ES-I3 (cell line): ENCODE results near the gene GUCA2A.

Experiments
- H3K36me3 ChIP-seq: 2 replicates; pipeline ENCODE4 v1.6.1; 2013; ENCODE audit warnings: mild to moderate bottlenecking, low read length, control low read depth, moderate library complexity; ENCODE audit not compliant: insufficient read depth
- H3K4me1 ChIP-seq: 2 replicates; pipeline ENCODE4 v1.6.1; 2013; ENCODE audit warnings: mild to moderate bottlenecking, control low read depth, low read length; ENCODE audit not compliant: insufficient read depth
- H3K9ac ChIP-seq: 2 replicates; pipeline ENCODE4 v1.6.1; 2013; ENCODE audit warnings: low read depth, mild to moderate bottlenecking, low read length, moderate library complexity
- H3K9me3 ChIP-seq: 2 replicates; pipeline ENCODE4 v1.6.1; 2013; ENCODE audit warnings: mild to moderate bottlenecking, low read length, moderate library complexity; ENCODE audit not compliant: control insufficient read depth, insufficient read depth

The GUCA2A gene

GRCh38 chr1:42114229-42114628 is 50.3 kb downstream of the GUCA2A start:
- no peaks in the 10 kb centered on the region for H3K9me3 ChIP-seq
- no peaks in the 10 kb centered on the region; the same call in 1 of the 2 replicates for H3K36me3 ChIP-seq
- no peak overlapping the region for H3K9ac ChIP-seq
- H3K4me1 ChIP-seq = no peaks in the 10 kb centered on the region
